Measurements from ENCODE around the gene GPA33. TPM values are rescaled to one million over a fixed set of nuclear protein-coding genes. Genes with fewer than 3 reads are reported as not detected.

The GPA33 gene
- total and polyA plus RNA-seq, 11 donors, result 0.15 to 3.6 (median 1.1) TPM; not detected in 1

- intact Hi-C loops (cut with DNase I), result no loop called here
These were observed 24.5 kb upstream of the GPA33 start for GRCh38 chr1:167114725-167115124.

GRCh38 chr1:167111868-167112709 lies 21.9 kb upstream of the GPA33 start:
- peak in 3 of 4 donors; percentile 25 to 62 (median 32) for ATAC-seq
- DNase-seq, result no peak
- H3K9me3 ChIP-seq, result peaks cover 0 to 7% (median 0%) of the 10 kb centered on the region in 12 donors
- peaks cover 0 to 4% (median 0%) of the 10 kb centered on the region in 9 donors for H3K27me3 ChIP-seq
- peaks cover 0 to 34% (median 7%) of the 10 kb centered on the region in 12 donors for H3K4me1 ChIP-seq
- peaks cover 0 to 67% (median 7%) of the 10 kb centered on the region in 9 donors for H3K36me3 ChIP-seq
- H3K27ac ChIP-seq, result no peak overlapping the region
- 73 to 84% (median 81%) methylated on average over 4 of the region's 4 CpGs for WGBS, 4 donors
- intact Hi-C loops (cut with DNase I), result no loop called here
- H3K4me3 ChIP-seq, result no peak overlapping the region
- no peak for TF ChIP-seq POLR2A (IDR thresholded peaks at IDR 0.05)
- TF ChIP-seq CTCF (IDR thresholded peaks at IDR 0.05), result no peak

More at GRCh38 chr1:167114725-167115124, 24.5 kb upstream of the GPA33 start:
- H3K4me3 ChIP-seq, result no peak overlapping the region
- H3K4me1 ChIP-seq, result peaks cover 0 to 18% (median 0%) of the 10 kb centered on the region in 12 donors
- H3K36me3 ChIP-seq, result peaks cover 0 to 82% (median 23%) of the 10 kb centered on the region in 9 donors
- DNase-seq, result no peak
- peaks cover 0 to 7% (median 0%) of the 10 kb centered on the region in 12 donors for H3K9me3 ChIP-seq
- TF ChIP-seq CTCF (IDR thresholded peaks at IDR 0.05), result no peak
- TF ChIP-seq POLR2A (IDR thresholded peaks at IDR 0.05), result no peak
- ATAC-seq, result no peak
- peaks cover 0 to 7% (median 0%) of the 10 kb centered on the region in 9 donors for H3K27me3 ChIP-seq
- no peak overlapping the region for H3K27ac ChIP-seq

GRCh38 chr1:167110586-167110985 lies 20.4 kb upstream of the GPA33 start:
- peaks cover 0 to 7% (median 0%) of the 10 kb centered on the region in 12 donors for H3K9me3 ChIP-seq
- 84 to 92% (median 88%) methylated on average over 3 of the region's 3 CpGs for WGBS, 4 donors
- peaks cover 0 to 47% (median 18%) of the 10 kb centered on the region in 12 donors for H3K4me1 ChIP-seq
- peaks cover 0 to 4% (median 0%) of the 10 kb centered on the region in 9 donors for H3K27me3 ChIP-seq
- no peak for DNase-seq
- no peak for TF ChIP-seq CTCF (IDR thresholded peaks at IDR 0.05)
- TF ChIP-seq POLR2A (IDR thresholded peaks at IDR 0.05), result no peak
- H3K36me3 ChIP-seq, result peaks cover 0 to 54% (median 7%) of the 10 kb centered on the region in 9 donors
- intact Hi-C loops (cut with DNase I), result no loop called here
- no peak for ATAC-seq
- H3K4me3 ChIP-seq, result no peak overlapping the region
- no peak overlapping the region for H3K27ac ChIP-seq

GRCh38 chr1:167109125-167109524 lies 18.9 kb upstream of the GPA33 start:
- 32 to 49% (median 37%) methylated on average over 2 of the region's 2 CpGs for WGBS, 4 donors
- TF ChIP-seq POLR2A (IDR thresholded peaks at IDR 0.05) (no peak), CTCF (IDR thresholded peaks at IDR 0.05) (no peak)
- H3K27ac ChIP-seq, result peak overlapping the region in 6 of 12 donors; percentile 14 to 59 (median 41)
- no peak overlapping the region for H3K4me3 ChIP-seq
- ATAC-seq (peak in 3 of 4 donors; percentile 29 to 34 (median 32)), DNase-seq (no peak)
- H3K9me3 ChIP-seq, result peaks cover 0 to 7% (median 0%) of the 10 kb centered on the region in 12 donors
- H3K27me3 ChIP-seq, result peaks cover 0 to 4% (median 0%) of the 10 kb centered on the region in 9 donors
- peaks cover 0 to 59% (median 20%) of the 10 kb centered on the region in 12 donors for H3K4me1 ChIP-seq
- intact Hi-C loops (cut with DNase I), result no loop called here
- H3K36me3 ChIP-seq, result peaks cover 0 to 50% (median 2%) of the 10 kb centered on the region in 9 donors
